HG03280 (cell line): ENCODE measurements around the gene GLI3.

Experiments used
- ATAC-seq: cut with Tn5 transposase; IDR thresholded peaks from one replicate; pipeline ENCODE4 v1.9.1; 2021; ENCODE audit warnings: mild to moderate bottlenecking, moderate library complexity; ENCODE audit not compliant: unreplicated experiment

GLI3 gene

DNA sequence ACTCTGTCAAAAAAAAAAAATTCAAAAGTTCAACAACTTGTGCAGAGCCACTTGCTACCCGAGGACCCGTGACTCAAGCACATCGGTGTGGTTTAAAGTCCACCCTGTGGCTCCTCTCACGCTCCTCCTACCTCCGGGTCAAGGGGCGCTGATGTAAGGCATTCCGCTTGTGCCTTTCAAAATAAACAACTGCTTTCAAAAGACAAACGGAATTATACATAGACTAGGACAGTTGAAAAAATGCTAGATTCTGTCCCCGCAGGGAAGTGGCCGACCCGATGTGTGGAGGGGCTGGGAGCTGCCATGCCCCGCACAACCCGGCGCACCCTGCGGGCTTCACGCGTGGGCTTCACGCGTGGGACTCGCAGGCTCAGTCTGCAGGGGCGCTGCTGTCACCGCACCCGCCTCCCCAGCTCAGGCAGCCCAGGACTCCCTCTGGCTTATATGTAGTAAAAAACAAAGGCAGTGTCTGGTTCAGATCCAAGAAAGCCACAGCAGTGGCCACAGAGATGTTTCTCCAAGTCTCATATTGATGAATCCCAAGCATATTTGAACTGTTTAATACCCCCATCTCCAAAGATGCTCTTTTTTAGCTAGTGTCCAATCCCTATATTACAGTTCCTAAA lies 294.4 kb downstream of the GLI3 start:
- no peak for ATAC-seq

GRCh38 chr7:41940760-41941343 lies 296.2 kb downstream of the GLI3 start:
- ATAC-seq: peak; percentile 83

GRCh38 chr7:41938371-41938770 lies 298.6 kb downstream of the GLI3 start:
- no peak for ATAC-seq

GRCh38 chr7:41933427-41933826 lies 303.6 kb downstream of the GLI3 start:
- ATAC-seq: no peak

DNA sequence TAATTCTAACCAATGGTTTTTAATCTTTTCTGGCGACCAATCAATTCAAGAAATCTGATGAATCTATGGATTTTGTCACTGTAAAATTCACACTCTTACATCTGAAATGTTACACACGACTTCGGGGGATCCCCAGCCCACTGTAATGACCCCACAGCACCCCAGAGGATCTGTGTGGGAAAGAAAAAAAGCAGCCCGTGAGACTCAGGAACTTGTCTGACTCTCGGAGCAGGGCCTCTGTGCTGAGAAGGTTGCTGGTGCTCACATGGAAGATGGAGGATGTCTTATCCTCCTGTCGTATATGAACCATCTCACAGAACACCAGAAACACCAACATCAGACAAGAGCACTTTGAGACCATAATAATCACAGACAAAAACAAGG lies 305.8 kb downstream of the GLI3 start:
- ATAC-seq: peak; percentile 57

- peak; percentile 79 for ATAC-seq
Measured at GRCh38 chr7:41930538-41931262, 306.3 kb downstream of the GLI3 start.

- ATAC-seq: no peak
Measured at GRCh38 chr7:41928781-41929180, 308.2 kb downstream of the GLI3 start.

DNA sequence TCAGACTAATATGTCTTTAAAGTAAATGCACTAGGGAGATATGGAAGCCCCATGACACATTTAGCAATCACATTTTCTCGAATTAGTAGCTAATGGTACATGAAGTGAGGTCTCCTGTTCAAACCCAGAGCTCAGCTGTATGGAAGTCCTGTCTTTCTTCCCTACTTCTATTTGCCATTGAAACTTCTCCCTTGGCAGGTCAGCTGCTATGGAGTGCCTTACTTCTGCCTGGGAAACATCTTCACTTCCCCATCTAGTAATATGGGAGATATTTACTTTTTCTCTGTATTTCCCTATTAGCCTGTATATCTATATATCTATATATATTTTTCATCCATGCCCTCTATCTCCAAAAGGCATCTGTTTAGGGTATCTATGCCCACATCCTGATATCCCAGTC lies 308.8 kb downstream of the GLI3 start:
- no peak for ATAC-seq

DNA sequence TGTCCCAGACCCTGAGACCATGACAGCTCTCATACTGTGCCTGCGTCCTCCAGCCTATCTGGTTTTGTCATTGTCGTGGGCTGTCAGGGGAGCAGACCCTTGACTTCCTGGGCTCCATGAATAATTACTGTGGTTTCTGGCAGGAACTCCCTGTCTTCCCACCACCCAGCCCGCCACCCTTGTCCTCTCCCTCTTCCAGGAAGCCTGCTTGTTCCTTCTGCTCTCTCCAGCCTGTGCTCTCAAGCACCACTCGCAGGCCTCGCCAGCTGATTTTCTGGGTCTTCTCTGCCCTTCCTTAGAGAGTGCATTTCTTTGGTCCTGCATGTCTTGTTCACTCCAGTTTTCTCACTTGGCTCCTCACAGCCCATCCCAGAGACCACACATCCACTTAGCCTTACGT lies 309.6 kb downstream of the GLI3 start:
- ATAC-seq: no peak

DNA sequence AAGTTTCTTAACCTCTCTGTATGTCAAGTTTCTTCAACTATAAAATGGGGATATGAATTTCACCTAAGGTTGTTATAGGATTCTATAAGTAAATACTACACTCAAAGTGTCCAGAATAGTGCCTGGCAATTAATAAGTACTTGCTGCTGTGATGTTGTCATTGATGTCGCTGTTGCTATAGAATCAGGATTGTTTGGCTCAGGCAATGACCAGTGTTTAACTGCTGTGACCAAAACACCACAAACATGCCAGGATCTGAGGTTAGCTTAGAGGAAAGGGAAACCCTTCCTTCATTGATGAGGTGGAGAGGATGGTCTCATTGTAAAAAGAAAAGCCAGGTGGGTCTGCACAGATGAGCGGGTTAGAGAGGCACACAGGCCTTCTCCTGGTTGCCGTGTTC lies 311.1 kb downstream of the GLI3 start:
- no peak for ATAC-seq

GRCh38 chr7:41924796-41925195 lies 312.2 kb downstream of the GLI3 start:
- no peak for ATAC-seq

DNA sequence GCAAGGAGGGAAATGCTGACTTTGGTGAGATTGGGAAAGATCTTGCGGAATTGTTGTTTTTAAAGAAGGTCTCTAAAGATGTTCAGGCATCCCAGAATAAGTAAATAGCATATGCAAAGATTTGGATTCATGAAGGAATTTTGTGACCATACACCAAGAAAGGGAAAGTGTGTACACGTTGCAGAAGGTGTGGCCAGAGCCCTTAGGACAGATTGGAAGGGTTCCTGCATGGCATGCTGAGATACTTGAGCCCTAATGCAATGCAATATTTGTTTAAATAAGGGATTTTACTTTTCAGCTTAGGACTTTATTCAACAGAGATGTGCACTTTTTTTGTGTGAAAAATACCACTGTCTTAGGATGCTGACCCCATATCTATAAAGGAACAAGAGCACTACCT lies 314.6 kb downstream of the GLI3 start:
- ATAC-seq: no peak

- no peak for ATAC-seq
Measured at GRCh38 chr7:41921453-41921981, 315.5 kb downstream of the GLI3 start.

- ATAC-seq: no peak
Measured at GRCh38 chr7:41918597-41918996, 318.4 kb downstream of the GLI3 start.

GRCh38 chr7:41916450-41916927 lies 320.5 kb downstream of the GLI3 start:
- no peak for ATAC-seq

GRCh38 chr7:41915871-41916270 lies 321.1 kb downstream of the GLI3 start:
- ATAC-seq: no peak

DNA sequence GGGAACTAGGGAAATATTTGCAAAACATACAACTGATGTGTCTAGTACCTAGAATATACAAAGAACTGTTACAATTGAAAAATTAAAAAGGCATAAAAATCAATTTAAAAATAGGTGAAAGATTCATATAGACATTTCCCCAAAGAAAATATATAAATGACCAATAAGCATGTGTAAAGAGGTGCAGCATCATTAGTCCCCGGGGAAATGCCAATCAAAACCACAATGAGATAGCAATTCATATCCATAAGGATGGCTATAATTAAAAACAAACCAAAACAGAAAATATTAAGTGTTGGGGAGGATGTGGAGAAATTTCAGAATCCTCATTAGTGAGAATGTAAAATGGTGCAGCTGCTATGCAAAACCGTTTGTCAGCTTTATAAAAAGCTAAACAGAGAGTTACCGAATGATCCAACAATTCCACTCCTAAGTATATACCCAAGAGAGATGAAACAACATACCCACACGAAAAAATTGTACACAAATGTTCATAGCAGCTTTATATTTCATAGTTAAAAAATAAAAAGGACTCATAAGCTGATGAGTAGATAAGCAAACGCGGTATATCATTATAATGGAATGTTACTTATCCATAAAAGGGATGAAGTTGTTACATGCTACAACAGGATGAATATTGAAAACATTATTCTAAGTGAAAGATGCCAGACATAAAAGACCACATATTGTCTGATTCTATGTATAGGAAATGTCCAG lies 324.0 kb downstream of the GLI3 start:
- ATAC-seq: no peak

DNA sequence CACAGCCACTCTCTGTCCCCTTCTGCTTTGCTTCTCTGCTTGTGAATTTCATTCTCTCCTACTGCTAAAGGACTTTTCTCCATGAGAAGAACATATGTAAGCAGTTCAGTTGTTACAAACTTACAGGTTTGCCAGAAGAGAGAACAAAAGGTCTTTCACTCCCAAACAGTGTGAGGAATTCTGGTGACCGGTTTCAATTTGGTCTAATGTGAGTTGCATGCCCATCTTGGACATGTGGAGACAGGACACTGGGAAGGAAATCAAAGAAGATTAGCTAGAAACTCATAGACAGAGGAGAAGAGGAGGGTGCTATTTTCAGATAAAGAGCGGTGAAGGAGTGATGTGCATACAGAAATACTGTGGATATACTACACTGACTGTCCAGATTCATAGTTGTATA lies 324.6 kb downstream of the GLI3 start:
- no peak for ATAC-seq

DNA sequence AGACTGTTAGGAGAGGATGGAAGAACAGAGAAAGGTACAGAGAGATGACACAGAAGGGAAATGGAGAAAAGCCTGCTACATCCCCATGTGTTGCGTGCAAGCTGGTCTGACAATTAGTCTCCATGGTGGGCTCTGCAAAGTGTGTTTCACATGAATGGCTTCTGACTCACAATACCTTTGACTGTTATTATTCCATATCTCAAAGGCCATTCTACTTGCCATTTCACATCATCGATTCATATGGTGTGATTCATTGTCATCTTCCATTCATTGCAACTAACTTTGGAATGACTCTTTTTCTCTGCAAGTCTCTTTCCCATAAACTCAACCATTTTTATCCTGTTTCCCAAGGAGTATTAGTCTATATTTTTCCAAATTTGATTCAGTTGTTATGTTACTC lies 325.2 kb downstream of the GLI3 start:
- no peak for ATAC-seq
